Endodermal cell (in vitro differentiated cells): ENCODE data around the gene ELK4. TPM values are rescaled to one million over a fixed set of nuclear protein-coding genes. Genes with fewer than 3 reads are reported as not detected.

Experiments
- DNase-seq: peaks from one replicate; pipeline ENCODE4 v3.0.0-alpha.2; 2017
- H3K27ac ChIP-seq: 2 replicates; pipeline ENCODE4 v1.5.1; 2013; ENCODE audit warnings: mild to moderate bottlenecking, low read depth, low read length, moderate library complexity
- H3K27me3 ChIP-seq: 2 replicates; pipeline ENCODE4 v1.6.1; 2013; ENCODE audit warnings: mild to moderate bottlenecking, low read length, moderate library complexity; ENCODE audit not compliant: insufficient read depth, control insufficient read depth, poor library complexity, severe bottlenecking
- H3K36me3 ChIP-seq: 2 replicates; pipeline ENCODE4 v1.7.0; 2013; ENCODE audit warnings: mild to moderate bottlenecking, low read length, moderate library complexity; ENCODE audit not compliant: control insufficient read depth, insufficient read depth
- H3K4me1 ChIP-seq: one replicate; pipeline ENCODE4 v1.7.0; 2013; ENCODE audit warnings: low read length; ENCODE audit not compliant: control insufficient read depth, insufficient read depth
- H3K4me3 ChIP-seq: 2 replicates; pipeline ENCODE4 v1.5.1; 2013; ENCODE audit warnings: mild to moderate bottlenecking, low read length, moderate library complexity
- H3K9ac ChIP-seq: 2 replicates; pipeline ENCODE4 v1.6.1; 2013; ENCODE audit warnings: mild to moderate bottlenecking, low read length, moderate library complexity; ENCODE audit not compliant: poor library complexity, severe bottlenecking; ENCODE audit errors: extremely low read depth
- H3K9me3 ChIP-seq: 2 replicates; pipeline ENCODE4 v1.6.1; 2013; ENCODE audit warnings: mild to moderate bottlenecking, low read length, moderate library complexity; ENCODE audit not compliant: control insufficient read depth
- H3K27ac Mint-ChIP-seq: 2 replicates; pipeline ENCODE4 v1.8.0; 2020; ENCODE audit warnings: mixed read lengths
- H3K27me3 Mint-ChIP-seq: 2 replicates; pipeline ENCODE4 v1.8.0; 2021; ENCODE audit warnings: mild to moderate bottlenecking, mixed read lengths; ENCODE audit not compliant: insufficient read depth
- H3K36me3 Mint-ChIP-seq: 2 replicates; pipeline ENCODE4 v1.8.0; 2020; ENCODE audit warnings: low read depth, mixed read lengths
- H3K4me1 Mint-ChIP-seq: 2 replicates; pipeline ENCODE4 v1.8.0; 2020; ENCODE audit warnings: mixed read lengths
- H3K4me3 Mint-ChIP-seq: 2 replicates; pipeline ENCODE4 v1.8.0; 2020; ENCODE audit warnings: mild to moderate bottlenecking, moderate library complexity, mixed read lengths
- H3K9me3 Mint-ChIP-seq: 2 replicates; pipeline ENCODE4 v1.8.0; 2020; ENCODE audit warnings: mild to moderate bottlenecking, mixed read lengths
- WGBS, 2 experiments: methylation state at CpG; one replicate each; pipeline versions ENCODE4 v1.1.5 to v1.1.7; 2013; ENCODE audit warnings: missing lambda C conversion rate in 2 of 2, mixed read lengths in 1 of 2; ENCODE audit not compliant: insufficient coverage in 1 of 2, insufficient read length in 1 of 2; 5-methylcytosine and 5-hydroxymethylcytosine counted together
- total RNA-seq, 2 donors: library from RNA; stranded (reverse); fragmentation: NEBNext Ultra II Directional in 1 of 2; extraction: Animal tissue kit (Norgen Biotek cat#: 25700) in 1 of 2; gene quantifications; 2 replicates in 1 of 2; 3 replicates in 1 of 2; pipeline ENCODE4 v1.2.1, GENCODE V29; 2021
- TF ChIP-seq, protein P1 (sequence below): fragments of 200-600 bp; sonication (generic); conservative IDR thresholded peaks from 2 replicates; pipeline ENCODE4 v1.5.0; 2021; ENCODE audit warnings: antibody characterized with exemption, mild to moderate bottlenecking

Gene ELK4
- total RNA-seq, 2 donors from 2014 or later: 29.6 to 41.6 TPM

DNA sequence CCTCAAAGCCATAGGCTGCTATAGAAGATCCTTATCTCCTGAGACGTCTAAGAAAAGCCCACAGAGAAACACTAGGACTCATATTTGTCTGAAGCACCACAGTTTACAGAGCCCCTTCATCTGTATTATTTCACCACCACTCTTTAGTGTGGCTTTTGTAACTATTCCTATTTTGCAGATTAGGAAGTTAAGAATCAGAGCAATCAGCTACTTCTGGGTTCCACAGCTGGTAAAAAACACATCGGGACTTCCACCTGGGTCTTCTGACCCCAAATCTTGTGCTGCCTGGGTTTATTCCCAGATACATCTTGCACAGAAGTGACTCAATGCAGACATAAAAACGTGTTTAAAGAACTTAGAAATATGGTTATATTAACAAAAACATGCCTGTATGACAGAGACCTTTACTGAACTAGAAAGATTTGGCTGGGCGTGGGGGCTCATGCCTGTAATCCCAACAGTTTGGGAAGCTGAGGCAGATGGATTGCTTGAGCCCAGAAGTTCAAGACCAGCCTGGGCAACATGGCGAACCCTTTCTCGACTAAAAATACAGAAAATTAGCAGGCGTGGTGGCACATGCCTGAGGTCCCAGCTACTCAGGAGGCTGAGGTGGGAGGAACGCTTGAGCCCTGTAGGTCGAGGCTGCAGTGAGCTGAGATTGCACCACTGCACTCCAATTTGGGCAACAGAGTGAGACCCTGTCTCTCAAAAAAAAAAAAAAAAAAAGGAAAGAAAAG lies 40.9 kb downstream of the ELK4 start:
- TF ChIP-seq, protein P1, sequence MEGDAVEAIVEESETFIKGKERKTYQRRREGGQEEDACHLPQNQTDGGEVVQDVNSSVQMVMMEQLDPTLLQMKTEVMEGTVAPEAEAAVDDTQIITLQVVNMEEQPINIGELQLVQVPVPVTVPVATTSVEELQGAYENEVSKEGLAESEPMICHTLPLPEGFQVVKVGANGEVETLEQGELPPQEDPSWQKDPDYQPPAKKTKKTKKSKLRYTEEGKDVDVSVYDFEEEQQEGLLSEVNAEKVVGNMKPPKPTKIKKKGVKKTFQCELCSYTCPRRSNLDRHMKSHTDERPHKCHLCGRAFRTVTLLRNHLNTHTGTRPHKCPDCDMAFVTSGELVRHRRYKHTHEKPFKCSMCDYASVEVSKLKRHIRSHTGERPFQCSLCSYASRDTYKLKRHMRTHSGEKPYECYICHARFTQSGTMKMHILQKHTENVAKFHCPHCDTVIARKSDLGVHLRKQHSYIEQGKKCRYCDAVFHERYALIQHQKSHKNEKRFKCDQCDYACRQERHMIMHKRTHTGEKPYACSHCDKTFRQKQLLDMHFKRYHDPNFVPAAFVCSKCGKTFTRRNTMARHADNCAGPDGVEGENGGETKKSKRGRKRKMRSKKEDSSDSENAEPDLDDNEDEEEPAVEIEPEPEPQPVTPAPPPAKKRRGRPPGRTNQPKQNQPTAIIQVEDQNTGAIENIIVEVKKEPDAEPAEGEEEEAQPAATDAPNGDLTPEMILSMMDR: no peak
- WGBS, 2 experiments: 85 to 89% methylated on average over 8 to 9 of the region's 9 CpGs
- no peaks in the 10 kb centered on the region for H3K9me3 Mint-ChIP-seq
- Histone ChIP-seq H3K4me1 (no peaks in the 10 kb centered on the region), H3K4me3 (no peak overlapping the region), H3K27me3 (peaks cover 6% of the 10 kb centered on the region), H3K9ac (no peak overlapping the region), H3K36me3 (no peaks in the 10 kb centered on the region), H3K9me3 (no peaks in the 10 kb centered on the region), H3K27ac (no peak overlapping the region)
- peaks cover 10% of the 10 kb centered on the region for H3K27me3 Mint-ChIP-seq
- peaks cover 5% of the 10 kb centered on the region for H3K4me1 Mint-ChIP-seq
- no peak overlapping the region for H3K27ac Mint-ChIP-seq
- H3K36me3 Mint-ChIP-seq: peaks cover 3% of the 10 kb centered on the region
- DNase-seq: peak; percentile 33
- no peak overlapping the region for H3K4me3 Mint-ChIP-seq

DNA sequence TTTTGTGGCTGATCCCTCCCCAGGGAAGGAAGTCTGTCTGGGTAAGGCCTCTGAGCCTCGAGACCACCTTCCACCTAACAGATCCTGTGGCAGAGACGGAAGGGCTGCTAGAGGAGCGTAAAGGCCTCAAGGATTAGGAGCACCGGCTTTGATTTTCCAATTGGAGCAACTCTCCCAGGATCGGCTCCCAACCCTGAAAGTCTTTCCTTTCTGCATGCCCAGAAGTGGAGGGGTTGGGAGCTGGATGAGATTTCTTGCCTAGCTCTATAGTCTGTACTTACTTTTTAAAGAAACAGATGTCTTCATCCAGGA lies 41.4 kb downstream of the ELK4 start:
- no peak overlapping the region for H3K27ac Mint-ChIP-seq
- peaks cover 10% of the 10 kb centered on the region for H3K27me3 Mint-ChIP-seq

DNA sequence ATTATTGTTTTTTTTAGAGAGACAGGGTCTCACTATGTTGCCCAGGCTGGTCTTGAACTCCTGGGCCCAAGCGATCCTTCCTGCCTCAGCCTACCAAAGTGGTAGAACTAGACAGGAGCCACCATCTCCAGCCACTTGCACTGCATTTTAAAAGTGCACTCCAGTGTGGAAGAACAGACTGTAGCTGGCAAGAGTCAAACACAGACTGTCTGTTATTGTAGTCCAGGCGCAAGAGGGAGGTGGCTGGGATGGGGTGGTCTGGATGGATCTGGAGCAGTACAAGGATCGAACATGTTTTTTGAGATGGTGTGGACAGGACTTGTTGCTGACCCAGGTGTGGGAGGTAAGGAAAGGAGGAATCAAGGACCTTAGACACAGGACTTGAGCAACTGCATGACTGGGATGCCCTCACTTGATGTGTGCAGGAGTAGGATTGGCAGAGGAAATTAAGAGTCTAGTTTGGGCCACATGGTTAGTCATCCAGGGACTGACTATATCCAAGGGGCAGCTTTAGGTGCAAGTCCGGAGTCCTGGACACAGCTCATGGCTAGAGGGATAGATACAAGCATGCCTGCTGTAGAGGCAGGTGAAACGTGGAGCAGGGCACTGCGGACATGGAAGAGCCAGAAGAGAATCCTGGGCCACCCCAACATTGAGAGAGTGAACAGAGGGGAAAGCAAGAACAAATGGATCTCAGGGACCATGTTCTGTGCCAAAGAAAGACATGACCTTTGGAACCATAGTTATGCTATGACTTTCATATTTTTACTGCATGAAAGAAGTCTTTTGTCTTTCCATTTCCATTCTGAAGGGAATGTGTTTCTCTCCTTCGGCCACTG lies 42.0 kb downstream of the ELK4 start:
- H3K4me3 Mint-ChIP-seq: no peak overlapping the region
- no peak overlapping the region for H3K27ac Mint-ChIP-seq

More for the DNA sequence above, 41.4 kb downstream of the ELK4 start:
- DNase-seq: peak; percentile 34
- no peak overlapping the region for H3K9ac ChIP-seq
- 91 to 96% methylated on average over 4 to 5 of the region's 5 CpGs for WGBS, 2 experiments
- Mint-ChIP-seq H3K36me3 (no peaks in the 10 kb centered on the region), H3K4me3 (no peak overlapping the region), H3K9me3 (no peaks in the 10 kb centered on the region), H3K4me1 (peaks cover 5% of the 10 kb centered on the region)
- no peaks in the 10 kb centered on the region for H3K36me3 ChIP-seq
- H3K9me3 ChIP-seq: no peaks in the 10 kb centered on the region
- peaks cover 6% of the 10 kb centered on the region for H3K27me3 ChIP-seq
- no peak overlapping the region for H3K4me3 ChIP-seq
- no peaks in the 10 kb centered on the region for H3K4me1 ChIP-seq
- no peak overlapping the region for H3K27ac ChIP-seq
- TF ChIP-seq, protein P1: no peak

More for the DNA sequence above, 42.0 kb downstream of the ELK4 start:
- Mint-ChIP-seq H3K9me3 (no peaks in the 10 kb centered on the region), H3K36me3 (no peaks in the 10 kb centered on the region), H3K27me3 (peaks cover 10% of the 10 kb centered on the region), H3K4me1 (peaks cover 5% of the 10 kb centered on the region)
- peak; percentile 31 for DNase-seq
- TF ChIP-seq, protein P1: no peak
- no peaks in the 10 kb centered on the region for H3K9me3 ChIP-seq
- H3K27ac ChIP-seq: no peak overlapping the region
- no peaks in the 10 kb centered on the region for H3K36me3 ChIP-seq
- 91 to 96% methylated on average over 5 to 7 of the region's 7 CpGs for WGBS, 2 experiments
- H3K27me3 ChIP-seq: peaks cover 6% of the 10 kb centered on the region
- H3K4me3 ChIP-seq: no peak overlapping the region
- no peaks in the 10 kb centered on the region for H3K4me1 ChIP-seq
- no peak overlapping the region for H3K9ac ChIP-seq
